HEK293T (cell line): Measurements from ENCODE around the gene RAC2.

Experiments
- BHLHE40 ChIP-seq: fragments of 450-650 bp; IDR thresholded peaks from 2 replicates; pipeline ENCODE4 v1.6.1; 2016; ENCODE audit warnings: mild to moderate bottlenecking, moderate library complexity, borderline replicate concordance
- ELF4 ChIP-seq: fragments of 450-650 bp; IDR thresholded peaks from 2 replicates; pipeline ENCODE4 v1.6.1; 2017; ENCODE audit warnings: antibody characterized with exemption
- FOXM1 ChIP-seq: fragments of 450-650 bp; IDR thresholded peaks from 2 replicates; pipeline ENCODE4 v1.6.1; 2017; ENCODE audit warnings: mild to moderate bottlenecking, borderline replicate concordance
- HDGF ChIP-seq: fragments of 450-650 bp; IDR thresholded peaks from 2 replicates; pipeline ENCODE4 v1.6.1; 2017; ENCODE audit warnings: antibody characterized with exemption, borderline replicate concordance
- PKNOX1 ChIP-seq: fragments of 450-650 bp; IDR thresholded peaks from 2 replicates; pipeline ENCODE4 v1.6.1; 2016
- SP1 ChIP-seq: fragments of 450-650 bp; IDR thresholded peaks from 2 replicates; pipeline ENCODE4 v1.6.1; 2017
- SUZ12 ChIP-seq: fragments of 450-650 bp; IDR thresholded peaks from 2 replicates; pipeline ENCODE4 v1.6.1; 2016; ENCODE audit warnings: mild to moderate bottlenecking
- ZNF384 ChIP-seq: fragments of 450-650 bp; IDR thresholded peaks from 2 replicates; pipeline ENCODE4 v1.6.1; 2016

GRCh38 chr22:37240240-37240940, 3.7 kb downstream of the RAC2 start:
- TF ChIP-seq BHLHE40 = no peak
- no peak for TF ChIP-seq ELF4
- no peak for TF ChIP-seq HDGF
- TF ChIP-seq SUZ12 = no peak
- no peak for TF ChIP-seq SP1
- no peak for TF ChIP-seq ZNF384
- no peak for TF ChIP-seq PKNOX1
- no peak for TF ChIP-seq FOXM1
